Smooth muscle cell (in vitro differentiated cells): ENCODE data around the gene ZNF774. TPM values are rescaled to one million over a fixed set of nuclear protein-coding genes. Genes with fewer than 3 reads are reported as not detected.
"Not testable (repeated sequence)": the region's sequence is repeated elsewhere in the genome, so short reads cannot be mapped to it uniquely, and the experiment has no call there.

Experiments used
- DNase-seq: peaks from one replicate; lab custom pipeline; 2025; ENCODE audit not compliant: unreplicated experiment; lab: John Stamatoyannopoulos, UW
- H2AFZ ChIP-seq: fragments of 200-600 bp; sonication (generic); 2 replicates; pipeline ENCODE4 v1.6.0; 2016; ENCODE audit warnings: antibody characterized with exemption, low read depth, mild to moderate bottlenecking
- H3F3A ChIP-seq: fragments of 200-600 bp; sonication (generic); 2 replicates; pipeline ENCODE4 v1.6.0; 2017; ENCODE audit warnings: antibody characterized with exemption, low read depth
- H3K27ac ChIP-seq: fragments of 200-600 bp; sonication (generic); 2 replicates; pipeline ENCODE4 v1.5.1; 2016; ENCODE audit warnings: low read depth, mild to moderate bottlenecking
- H3K27me3 ChIP-seq: fragments of 200-600 bp; sonication (generic); 2 replicates; pipeline ENCODE4 v1.6.1; 2016; ENCODE audit warnings: low read depth, mild to moderate bottlenecking
- H3K36me3 ChIP-seq: fragments of 200-600 bp; sonication (generic); 2 replicates; pipeline ENCODE4 v1.5.1; 2016; ENCODE audit warnings: low read depth
- H3K4me1 ChIP-seq: fragments of 200-600 bp; sonication (generic); 2 replicates; pipeline ENCODE4 v1.5.1; 2016; ENCODE audit warnings: low read depth
- H3K4me2 ChIP-seq: fragments of 200-600 bp; sonication (generic); 2 replicates; pipeline ENCODE4 v1.6.0; 2016; ENCODE audit warnings: mild to moderate bottlenecking
- H3K4me3 ChIP-seq: fragments of 200-600 bp; sonication (generic); 2 replicates; pipeline ENCODE4 v1.5.1; 2016; ENCODE audit warnings: mild to moderate bottlenecking
- H3K79me2 ChIP-seq: fragments of 200-600 bp; sonication (generic); 2 replicates; pipeline ENCODE4 v1.6.0; 2016; ENCODE audit warnings: low read depth, mild to moderate bottlenecking
- H3K9ac ChIP-seq: fragments of 200-600 bp; sonication (generic); 2 replicates; pipeline ENCODE4 v1.6.0; 2016; ENCODE audit warnings: low read depth
- H3K9me3 ChIP-seq: fragments of 200-600 bp; sonication (generic); replicated peaks from 2 replicates; pipeline ENCODE4 v1.5.1; 2016; ENCODE audit warnings: low read depth
- H4K20me1 ChIP-seq: fragments of 200-600 bp; sonication (generic); 2 replicates; pipeline ENCODE4 v1.6.0; 2016; ENCODE audit warnings: low read depth
- WGBS: methylation state at CpG from one replicate; pipeline ENCODE4 v1.1.7; 2016; ENCODE audit warnings: low lambda C conversion rate; 5-methylcytosine and 5-hydroxymethylcytosine counted together
- polyA plus RNA-seq: library from polyadenylated mRNA; unstranded; fragments of >200 nt; fragmentation: Nextera tagmentation; extraction: Ambion mirVana; gene quantifications from 2 replicates; pipeline ENCODE4 v1.2.1, GENCODE V29; 2016
- total RNA-seq: library from RNA; depleted of rRNA; stranded (reverse); fragments of >200 nt; gene quantifications from 2 replicates; pipeline ENCODE4 v1.2.3, GENCODE V29; 2014
- TF ChIP-seq, protein P1 (sequence below): fragments of 200-600 bp; sonication (generic); IDR thresholded peaks from 2 replicates; pipeline ENCODE4 v1.5.1; 2017; ENCODE audit warnings: borderline replicate concordance, mild to moderate bottlenecking, antibody characterized with exemption; ENCODE audit not compliant: insufficient read depth, poor library complexity, severe bottlenecking

The ZNF774 gene
- total and polyA plus RNA-seq, 2 experiments from 2014 or later, result 0.08 to 2.3 TPM

DNA sequence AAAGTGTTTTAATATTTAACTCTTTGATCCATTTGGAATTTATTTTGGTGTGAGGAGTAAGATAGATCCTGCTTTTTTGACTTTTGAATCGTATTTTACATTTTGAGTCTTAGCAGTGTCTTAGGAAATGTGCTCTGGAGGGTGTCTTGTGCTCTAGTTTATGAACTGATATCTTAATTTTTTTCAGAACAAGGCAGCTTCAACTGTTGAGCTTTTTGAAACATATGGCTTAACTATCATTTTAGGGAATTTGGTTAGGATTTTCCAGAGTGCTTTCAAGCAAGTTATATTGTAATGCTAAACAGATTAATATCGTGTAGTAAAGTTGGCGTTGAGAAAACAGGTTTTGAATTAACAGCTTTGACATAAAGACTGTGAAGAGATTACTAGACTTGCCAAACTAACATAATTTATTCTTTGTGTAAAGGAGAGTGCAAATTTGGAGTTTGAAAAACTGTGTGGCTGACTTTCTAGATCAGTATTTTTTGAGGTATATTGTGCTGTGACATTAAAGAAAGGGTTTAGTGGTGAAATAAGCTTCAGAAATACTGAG, 53.0 kb downstream of the ZNF774 start:
- WGBS, result 30% methylated on average over 3 of the region's 3 CpGs
- no peak for DNase-seq
- Histone ChIP-seq H3K9me3 (no peaks in the 10 kb centered on the region), H2AFZ (no peak overlapping the region), H3K27me3 (no peaks in the 10 kb centered on the region), H3K4me1 (peaks cover 44% of the 10 kb centered on the region), H4K20me1 (peaks cover 62% of the 10 kb centered on the region), H3K36me3 (no peaks in the 10 kb centered on the region), H3K79me2 (peaks cover 93% of the 10 kb centered on the region), H3K9ac (peak overlapping the region; percentile 30), H3K27ac (peak overlapping the region; percentile 99), H3F3A (peaks cover 40% of the 10 kb centered on the region), H3K4me3 (no peak overlapping the region), H3K4me2 (peak overlapping the region; percentile 40)
- TF ChIP-seq, protein P1, sequence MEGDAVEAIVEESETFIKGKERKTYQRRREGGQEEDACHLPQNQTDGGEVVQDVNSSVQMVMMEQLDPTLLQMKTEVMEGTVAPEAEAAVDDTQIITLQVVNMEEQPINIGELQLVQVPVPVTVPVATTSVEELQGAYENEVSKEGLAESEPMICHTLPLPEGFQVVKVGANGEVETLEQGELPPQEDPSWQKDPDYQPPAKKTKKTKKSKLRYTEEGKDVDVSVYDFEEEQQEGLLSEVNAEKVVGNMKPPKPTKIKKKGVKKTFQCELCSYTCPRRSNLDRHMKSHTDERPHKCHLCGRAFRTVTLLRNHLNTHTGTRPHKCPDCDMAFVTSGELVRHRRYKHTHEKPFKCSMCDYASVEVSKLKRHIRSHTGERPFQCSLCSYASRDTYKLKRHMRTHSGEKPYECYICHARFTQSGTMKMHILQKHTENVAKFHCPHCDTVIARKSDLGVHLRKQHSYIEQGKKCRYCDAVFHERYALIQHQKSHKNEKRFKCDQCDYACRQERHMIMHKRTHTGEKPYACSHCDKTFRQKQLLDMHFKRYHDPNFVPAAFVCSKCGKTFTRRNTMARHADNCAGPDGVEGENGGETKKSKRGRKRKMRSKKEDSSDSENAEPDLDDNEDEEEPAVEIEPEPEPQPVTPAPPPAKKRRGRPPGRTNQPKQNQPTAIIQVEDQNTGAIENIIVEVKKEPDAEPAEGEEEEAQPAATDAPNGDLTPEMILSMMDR, result no peak

DNA sequence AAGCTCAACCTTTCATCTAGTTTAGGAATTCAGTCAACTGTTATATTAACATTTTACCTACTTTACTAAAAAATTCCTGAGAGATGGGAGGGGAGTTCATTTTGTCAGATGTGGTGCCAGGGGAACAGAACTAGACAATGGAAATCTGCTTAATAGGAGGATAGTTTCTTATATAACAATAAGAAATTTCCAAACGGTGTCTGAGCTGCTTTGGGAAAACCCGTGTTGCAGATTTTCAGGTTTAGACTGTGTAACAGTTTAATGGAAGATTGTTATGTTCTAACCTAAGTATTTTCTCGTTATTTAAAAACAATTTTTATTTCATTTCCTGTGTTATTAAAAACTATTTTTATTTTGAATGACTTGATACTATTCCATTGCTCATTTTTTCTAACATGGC, 55.3 kb downstream of the ZNF774 start:
- Histone ChIP-seq H3K9ac (no peak overlapping the region), H3K36me3 (no peaks in the 10 kb centered on the region), H3F3A (peaks cover 28% of the 10 kb centered on the region), H3K79me2 (peaks cover 94% of the 10 kb centered on the region), H3K9me3 (no peaks in the 10 kb centered on the region), H3K27ac (peak overlapping the region; percentile 99), H4K20me1 (peaks cover 47% of the 10 kb centered on the region), H3K27me3 (no peaks in the 10 kb centered on the region), H2AFZ (no peak overlapping the region), H3K4me2 (peak overlapping the region; percentile 26), H3K4me1 (peaks cover 34% of the 10 kb centered on the region), H3K4me3 (no peak overlapping the region)
- no peak for DNase-seq
- TF ChIP-seq, protein P1, result no peak
- 85% methylated on average over 3 of the region's 3 CpGs for whole genome bisulfite sequencing

DNA sequence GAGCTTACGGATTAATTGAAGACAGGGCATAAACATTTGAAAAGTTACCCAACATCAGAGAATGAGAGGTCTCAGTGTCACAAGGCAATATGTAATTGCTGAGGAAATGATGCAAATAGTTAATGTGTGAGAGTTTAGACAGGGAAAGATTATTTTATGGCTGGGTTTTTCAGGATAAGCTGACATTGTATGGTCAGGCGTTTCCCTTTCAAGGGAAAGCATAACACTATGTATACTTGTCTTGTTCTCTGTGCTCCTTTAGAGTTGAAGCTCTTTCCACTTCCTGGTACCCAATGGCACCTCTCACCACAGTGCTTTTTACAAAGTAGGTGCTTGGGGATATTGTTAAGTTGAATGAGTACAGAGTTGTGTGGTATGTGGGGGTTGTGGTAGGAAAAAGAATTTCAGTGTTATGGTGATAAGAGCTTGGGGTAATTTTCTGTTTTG, 55.8 kb downstream of the ZNF774 start:
- TF ChIP-seq, protein P1, result no peak
- H3K27me3 ChIP-seq, result no peaks in the 10 kb centered on the region
- peak overlapping the region; percentile 99 for H3K27ac ChIP-seq
- no peaks in the 10 kb centered on the region for H3K9me3 ChIP-seq
- peaks cover 41% of the 10 kb centered on the region for H4K20me1 ChIP-seq
- 45% methylated on average over 2 of the region's 2 CpGs for WGBS
- peak overlapping the region; percentile 26 for H3K4me2 ChIP-seq
- peaks cover 89% of the 10 kb centered on the region for H3K79me2 ChIP-seq
- H2AFZ ChIP-seq, result no peak overlapping the region
- no peak overlapping the region for H3K9ac ChIP-seq
- peaks cover 36% of the 10 kb centered on the region for H3K4me1 ChIP-seq
- DNase-seq, result no peak
- no peaks in the 10 kb centered on the region for H3K36me3 ChIP-seq
- H3F3A ChIP-seq, result peaks cover 25% of the 10 kb centered on the region
- no peak overlapping the region for H3K4me3 ChIP-seq

DNA sequence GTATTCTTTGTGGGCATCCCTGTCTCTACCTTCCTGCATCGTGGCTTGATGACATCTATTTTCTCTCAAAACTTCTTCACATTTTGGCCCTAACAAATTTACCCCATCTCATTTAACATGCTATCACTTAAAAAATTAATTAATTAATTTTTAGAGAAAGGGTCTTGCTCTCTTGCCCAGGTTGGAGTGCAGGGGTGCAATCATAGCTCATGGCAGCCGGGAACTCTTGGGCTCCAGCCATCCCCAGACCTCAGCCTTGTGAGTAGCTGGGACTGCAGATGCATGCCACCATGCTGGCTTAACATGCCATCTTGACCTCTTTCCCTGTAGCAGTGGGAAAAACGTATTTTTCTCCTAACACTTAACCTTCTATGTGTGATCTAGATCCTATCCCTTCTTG, 56.6 kb downstream of the ZNF774 start:
- H3K4me2 ChIP-seq, result no peak overlapping the region
- H3K9ac ChIP-seq, result no peak overlapping the region
- H3K9me3 ChIP-seq, result no peaks in the 10 kb centered on the region
- TF ChIP-seq, protein P1, result no peak
- no peak overlapping the region for H3K4me3 ChIP-seq
- H2AFZ ChIP-seq, result no peak overlapping the region
- H3K4me1 ChIP-seq, result peaks cover 43% of the 10 kb centered on the region
- no peak for DNase-seq
- H3F3A ChIP-seq, result peaks cover 23% of the 10 kb centered on the region
- peaks cover 45% of the 10 kb centered on the region for H4K20me1 ChIP-seq
- H3K27ac ChIP-seq, result peak overlapping the region; percentile 99
- peaks cover 82% of the 10 kb centered on the region for H3K79me2 ChIP-seq
- no peaks in the 10 kb centered on the region for H3K27me3 ChIP-seq
- H3K36me3 ChIP-seq, result no peaks in the 10 kb centered on the region
- 98% methylated on average over 3 of the region's 3 CpGs for WGBS

DNA sequence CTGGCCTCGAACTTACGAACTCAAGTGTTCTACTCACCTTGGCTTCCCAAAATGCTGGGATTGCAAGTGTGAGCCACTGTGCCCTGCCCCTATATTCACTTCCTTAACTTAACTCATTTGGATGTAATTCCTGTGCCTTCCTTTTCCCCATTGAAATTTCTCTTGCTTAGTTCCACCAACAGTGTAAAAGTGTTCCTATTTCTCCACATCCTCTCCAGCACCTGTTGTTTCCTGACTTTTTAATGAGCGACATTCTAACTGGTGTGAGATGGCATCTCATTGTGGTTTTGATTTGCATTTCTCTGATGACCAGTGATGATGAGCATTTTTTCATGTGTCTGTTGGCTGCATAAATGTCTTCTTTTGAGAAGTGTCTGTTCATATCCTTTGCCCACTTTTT, 57.5 kb downstream of the ZNF774 start:
- Histone ChIP-seq H3K4me1 (peaks cover 53% of the 10 kb centered on the region), H3F3A (peaks cover 21% of the 10 kb centered on the region), H4K20me1 (peaks cover 44% of the 10 kb centered on the region), H3K79me2 (peaks cover 72% of the 10 kb centered on the region)
- H3K27ac ChIP-seq, H3K9ac ChIP-seq, H3K36me3 ChIP-seq, H3K4me3 ChIP-seq, H3K4me2 ChIP-seq, DNase-seq, H2AFZ ChIP-seq, H3K27me3 ChIP-seq, H3K9me3 ChIP-seq: not testable (repeated sequence)
- WGBS, result over 99% methylated on average over 3 of the region's 3 CpGs
